GM04503 (cell line): ENCODE results near the gene F13B.
"Not testable (repeated sequence)": the region's sequence is repeated elsewhere in the genome, so short reads cannot be mapped to it uniquely, and the experiment has no call there.

Experiments
- DNase-seq: peaks from one replicate; pipeline ENCODE4 v3.0.0-alpha.2; 2012; ENCODE audit warnings: low read depth

The F13B gene

GRCh38 chr1:197066719-197067456 is at the start of gene F13B:
Gene F13B, minus strand, starts transcription at chr1:197067260. Its CDS starts 37 bp downstream, at chr1:197067223.
- no peak for DNase-seq

- no peak for DNase-seq
Observed at GRCh38 chr1:197116156-197116555, 49.1 kb upstream of the F13B start.

- no peak for DNase-seq
Observed at GRCh38 chr1:197106869-197107268, 39.8 kb upstream of the F13B start.

- no peak for DNase-seq
Observed at GRCh38 chr1:197103300-197103699, 36.2 kb upstream of the F13B start.

- no peak for DNase-seq
Observed at GRCh38 chr1:197101978-197102377, 34.9 kb upstream of the F13B start.

GRCh38 chr1:197100677-197101076 is 33.6 kb upstream of the F13B start:
- no peak for DNase-seq

- no peak for DNase-seq
Observed at GRCh38 chr1:197099444-197099843, 32.4 kb upstream of the F13B start.

- not testable (repeated sequence) for DNase-seq
Observed at GRCh38 chr1:197096971-197097370, 29.9 kb upstream of the F13B start.

GRCh38 chr1:197096137-197096536 is 29.1 kb upstream of the F13B start:
- DNase-seq = no peak

GRCh38 chr1:197093226-197093885 is 26.3 kb upstream of the F13B start:
- no peak for DNase-seq

GRCh38 chr1:197092491-197093023 is 25.5 kb upstream of the F13B start:
- DNase-seq = no peak

GRCh38 chr1:197083474-197083873 is 16.4 kb upstream of the F13B start:
- DNase-seq = no peak

- no peak for DNase-seq
Observed at GRCh38 chr1:197081117-197081753, 14.2 kb upstream of the F13B start.

GRCh38 chr1:197080323-197080722 is 13.3 kb upstream of the F13B start:
- DNase-seq = no peak

- DNase-seq = no peak
Observed at GRCh38 chr1:197076585-197076984, 9.5 kb upstream of the F13B start.

- DNase-seq = no peak
Observed at GRCh38 chr1:197073978-197074377, 6.9 kb upstream of the F13B start.

GRCh38 chr1:197067457-197067818 is 378 bp upstream of the F13B start:
- DNase-seq = no peak

- no peak for DNase-seq
Observed at GRCh38 chr1:197066277-197066676, 783 bp downstream of the F13B start.

- peak; percentile 27 for DNase-seq
Observed at GRCh38 chr1:197065559-197065958, 1.5 kb downstream of the F13B start.

GRCh38 chr1:197063212-197063611 is 3.8 kb downstream of the F13B start:
- no peak for DNase-seq

GRCh38 chr1:197062692-197063091 is 4.4 kb downstream of the F13B start:
- no peak for DNase-seq

- no peak for DNase-seq
Observed at GRCh38 chr1:197049100-197049499, 18.0 kb downstream of the F13B start.
